Suprapubic skin (tissue), 3 donors: ENCODE data around the gene NFIC.

Experiments used
- POLR2AphosphoS5 ChIP-seq, 3 donors: sonication (generic); formaldehyde crosslinking; IDR thresholded peaks; one replicate each; pipeline ENCODE4 v1.6.1; 2017; ENCODE audit warnings: antibody characterized with exemption in 3 of 3
- TF ChIP-seq, protein P1 (sequence below), 2 donors: fragments of 200-600 bp in 1 of 2; fragments of 450-650 bp in 1 of 2; sonication (generic) in 1 of 2; IDR thresholded peaks; one replicate each; pipeline ENCODE4 v1.5.1; 2016 to 2019; ENCODE audit warnings: antibody characterized with exemption in 2 of 2, mild to moderate bottlenecking in 1 of 2, moderate library complexity in 1 of 2

GRCh38 chr19:3370728-3371591, 4.6 kb downstream of the NFIC start:
- no peak for TF ChIP-seq POLR2AphosphoS5 (IDR thresholded peaks at IDR 0.05)
- TF ChIP-seq, protein P1, sequence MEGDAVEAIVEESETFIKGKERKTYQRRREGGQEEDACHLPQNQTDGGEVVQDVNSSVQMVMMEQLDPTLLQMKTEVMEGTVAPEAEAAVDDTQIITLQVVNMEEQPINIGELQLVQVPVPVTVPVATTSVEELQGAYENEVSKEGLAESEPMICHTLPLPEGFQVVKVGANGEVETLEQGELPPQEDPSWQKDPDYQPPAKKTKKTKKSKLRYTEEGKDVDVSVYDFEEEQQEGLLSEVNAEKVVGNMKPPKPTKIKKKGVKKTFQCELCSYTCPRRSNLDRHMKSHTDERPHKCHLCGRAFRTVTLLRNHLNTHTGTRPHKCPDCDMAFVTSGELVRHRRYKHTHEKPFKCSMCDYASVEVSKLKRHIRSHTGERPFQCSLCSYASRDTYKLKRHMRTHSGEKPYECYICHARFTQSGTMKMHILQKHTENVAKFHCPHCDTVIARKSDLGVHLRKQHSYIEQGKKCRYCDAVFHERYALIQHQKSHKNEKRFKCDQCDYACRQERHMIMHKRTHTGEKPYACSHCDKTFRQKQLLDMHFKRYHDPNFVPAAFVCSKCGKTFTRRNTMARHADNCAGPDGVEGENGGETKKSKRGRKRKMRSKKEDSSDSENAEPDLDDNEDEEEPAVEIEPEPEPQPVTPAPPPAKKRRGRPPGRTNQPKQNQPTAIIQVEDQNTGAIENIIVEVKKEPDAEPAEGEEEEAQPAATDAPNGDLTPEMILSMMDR (IDR thresholded peaks at IDR 0.05) = no peak
